Measurements from ENCODE around the gene RASEF. TPM values are rescaled to one million over a fixed set of nuclear protein-coding genes. Genes with fewer than 3 reads are reported as not detected.

The RASEF gene
- total and polyA plus RNA-seq, 2 donors, result 3.0 to 3.9 TPM

- Histone ChIP-seq H3K4me3 (ENCODE audit: low read length in 2 of 2) (no peak overlapping the region), H3K4me1 (ENCODE audit: control insufficient read depth in 2 of 2, insufficient read depth in 2 of 2, low read length in 2 of 2) (peaks cover 4 to 8% of the 10 kb centered on the region in 2 donors), H3K27ac (ENCODE audit: low read depth in 1 of 2, low read length in 1 of 2) (peak overlapping the region in 1 of 2 donors; percentile 26), H3K36me3 (ENCODE audit: control insufficient read depth in 2 of 2, insufficient read depth in 2 of 2, low read length in 1 of 2) (no peaks in the 10 kb centered on the region), H3K27me3 (ENCODE audit: control insufficient read depth in 2 of 2, insufficient read depth in 1 of 2, low read length in 1 of 2) (no peaks in the 10 kb centered on the region), H3K9me3 (ENCODE audit: control insufficient read depth in 2 of 2, insufficient read depth in 1 of 2, low read length in 1 of 2) (no peaks in the 10 kb centered on the region)
- 96% methylated on average over 6 of the region's 6 CpGs for WGBS
- DNase-seq (ENCODE audit: low read depth in 6 of 9, low spot score in 9 of 9), result no peak
Measured at GRCh38 chr9:82997476-82998140, 65.3 kb downstream of the RASEF start.

- Histone ChIP-seq H3K27me3 (ENCODE audit: control insufficient read depth in 2 of 2, insufficient read depth in 1 of 2, low read length in 1 of 2) (no peaks in the 10 kb centered on the region), H3K36me3 (ENCODE audit: control insufficient read depth in 2 of 2, insufficient read depth in 2 of 2, low read length in 1 of 2) (no peaks in the 10 kb centered on the region), H3K4me1 (ENCODE audit: control insufficient read depth in 2 of 2, insufficient read depth in 2 of 2, low read length in 2 of 2) (peaks cover 4 to 8% of the 10 kb centered on the region in 2 donors), H3K9me3 (ENCODE audit: control insufficient read depth in 2 of 2, insufficient read depth in 1 of 2, low read length in 1 of 2) (no peaks in the 10 kb centered on the region), H3K27ac (ENCODE audit: low read depth in 1 of 2, low read length in 1 of 2) (peak overlapping the region in 1 of 2 donors; percentile 28), H3K4me3 (ENCODE audit: low read length in 2 of 2) (no peak overlapping the region)
- peak in 2 of 9 donors; percentile 8 to 58 for DNase-seq (ENCODE audit: low read depth in 6 of 9, low spot score in 9 of 9)
- 86% methylated on average over 4 of the region's 4 CpGs for WGBS
Measured at GRCh38 chr9:82996941-82997340, 66.0 kb downstream of the RASEF start.

GRCh38 chr9:82993856-82994605 lies 68.9 kb downstream of the RASEF start:
- Histone ChIP-seq H3K4me1 (ENCODE audit: control insufficient read depth in 2 of 2, insufficient read depth in 2 of 2, low read length in 2 of 2) (peaks cover 4 to 8% of the 10 kb centered on the region in 2 donors), H3K4me3 (ENCODE audit: low read length in 2 of 2) (no peak overlapping the region), H3K27ac (ENCODE audit: low read depth in 1 of 2, low read length in 1 of 2) (no peak overlapping the region), H3K36me3 (ENCODE audit: control insufficient read depth in 2 of 2, insufficient read depth in 2 of 2, low read length in 1 of 2) (no peaks in the 10 kb centered on the region), H3K27me3 (ENCODE audit: control insufficient read depth in 2 of 2, insufficient read depth in 1 of 2, low read length in 1 of 2) (no peaks in the 10 kb centered on the region), H3K9me3 (ENCODE audit: control insufficient read depth in 2 of 2, insufficient read depth in 1 of 2, low read length in 1 of 2) (no peaks in the 10 kb centered on the region)
- 81% methylated on average over 8 of the region's 8 CpGs for WGBS
- no peak for DNase-seq (ENCODE audit: low read depth in 6 of 9, low spot score in 9 of 9)

GRCh38 chr9:82991671-82992070 lies 71.3 kb downstream of the RASEF start:
- DNase-seq (ENCODE audit: low read depth in 6 of 9, low spot score in 9 of 9), result no peak
- WGBS, result 92% methylated on average over 2 of the region's 2 CpGs
- no peak overlapping the region for H3K4me3 ChIP-seq (ENCODE audit: low read length in 2 of 2)

GRCh38 chr9:82989929-82990328 lies 73.0 kb downstream of the RASEF start:
- Histone ChIP-seq H3K36me3 (ENCODE audit: control insufficient read depth in 2 of 2, insufficient read depth in 2 of 2, low read length in 1 of 2) (no peaks in the 10 kb centered on the region), H3K27me3 (ENCODE audit: control insufficient read depth in 2 of 2, insufficient read depth in 1 of 2, low read length in 1 of 2) (no peaks in the 10 kb centered on the region), H3K4me3 (ENCODE audit: low read length in 2 of 2) (no peak overlapping the region), H3K9me3 (ENCODE audit: control insufficient read depth in 2 of 2, insufficient read depth in 1 of 2, low read length in 1 of 2) (no peaks in the 10 kb centered on the region), H3K27ac (ENCODE audit: low read depth in 1 of 2, low read length in 1 of 2) (no peak overlapping the region), H3K4me1 (ENCODE audit: control insufficient read depth in 2 of 2, insufficient read depth in 2 of 2, low read length in 2 of 2) (no peaks in the 10 kb centered on the region)
- 67% methylated on average over 4 of the region's 4 CpGs for WGBS
- no peak for DNase-seq (ENCODE audit: low read depth in 6 of 9, low spot score in 9 of 9)

More at GRCh38 chr9:82991671-82992070, 71.3 kb downstream of the RASEF start:
- Histone ChIP-seq H3K27ac (ENCODE audit: low read depth in 1 of 2, low read length in 1 of 2) (no peak overlapping the region), H3K4me1 (ENCODE audit: control insufficient read depth in 2 of 2, insufficient read depth in 2 of 2, low read length in 2 of 2) (peaks cover 3% of the 10 kb centered on the region in 2 donors), H3K9me3 (ENCODE audit: control insufficient read depth in 2 of 2, insufficient read depth in 1 of 2, low read length in 1 of 2) (no peaks in the 10 kb centered on the region), H3K36me3 (ENCODE audit: control insufficient read depth in 2 of 2, insufficient read depth in 2 of 2, low read length in 1 of 2) (no peaks in the 10 kb centered on the region), H3K27me3 (ENCODE audit: control insufficient read depth in 2 of 2, insufficient read depth in 1 of 2, low read length in 1 of 2) (no peaks in the 10 kb centered on the region)

- Histone ChIP-seq H3K4me3 (ENCODE audit: low read length in 2 of 2) (no peak overlapping the region), H3K36me3 (ENCODE audit: control insufficient read depth in 2 of 2, insufficient read depth in 2 of 2, low read length in 1 of 2) (no peaks in the 10 kb centered on the region), H3K27ac (ENCODE audit: low read depth in 1 of 2, low read length in 1 of 2) (no peak overlapping the region), H3K27me3 (ENCODE audit: control insufficient read depth in 2 of 2, insufficient read depth in 1 of 2, low read length in 1 of 2) (no peaks in the 10 kb centered on the region), H3K9me3 (ENCODE audit: control insufficient read depth in 2 of 2, insufficient read depth in 1 of 2, low read length in 1 of 2) (no peaks in the 10 kb centered on the region), H3K4me1 (ENCODE audit: control insufficient read depth in 2 of 2, insufficient read depth in 2 of 2, low read length in 2 of 2) (peaks cover under 1 to 2% of the 10 kb centered on the region in 2 donors)
- no peak for DNase-seq (ENCODE audit: low read depth in 6 of 9, low spot score in 9 of 9)
- WGBS, result 95% methylated on average over 9 of the region's 9 CpGs
Measured at GRCh38 chr9:82988488-82988887, 74.5 kb downstream of the RASEF start.

- DNase-seq (ENCODE audit: low read depth in 6 of 9, low spot score in 9 of 9), result no peak
- Histone ChIP-seq H3K36me3 (ENCODE audit: control insufficient read depth in 2 of 2, insufficient read depth in 2 of 2, low read length in 1 of 2) (no peaks in the 10 kb centered on the region), H3K4me3 (ENCODE audit: low read length in 2 of 2) (no peak overlapping the region), H3K4me1 (ENCODE audit: control insufficient read depth in 2 of 2, insufficient read depth in 2 of 2, low read length in 2 of 2) (peaks cover 7 to 10% of the 10 kb centered on the region in 2 donors), H3K27ac (ENCODE audit: low read depth in 1 of 2, low read length in 1 of 2) (no peak overlapping the region), H3K9me3 (ENCODE audit: control insufficient read depth in 2 of 2, insufficient read depth in 1 of 2, low read length in 1 of 2) (no peaks in the 10 kb centered on the region), H3K27me3 (ENCODE audit: control insufficient read depth in 2 of 2, insufficient read depth in 1 of 2, low read length in 1 of 2) (no peaks in the 10 kb centered on the region)
- 96% methylated on average over 5 of the region's 5 CpGs for WGBS
Measured at GRCh38 chr9:82987370-82988189, 75.4 kb downstream of the RASEF start.

- peaks cover 15 to 18% of the 10 kb centered on the region in 2 donors for H3K4me1 ChIP-seq (ENCODE audit: control insufficient read depth in 2 of 2, insufficient read depth in 2 of 2, low read length in 2 of 2)
- no peaks in the 10 kb centered on the region for H3K36me3 ChIP-seq (ENCODE audit: control insufficient read depth in 2 of 2, insufficient read depth in 2 of 2, low read length in 1 of 2)
- 98% methylated on average over 1 of the region's 1 CpG for WGBS
- H3K27ac ChIP-seq (ENCODE audit: low read depth in 1 of 2, low read length in 1 of 2), result no peak overlapping the region
- no peak overlapping the region for H3K4me3 ChIP-seq (ENCODE audit: low read length in 2 of 2)
- H3K27me3 ChIP-seq (ENCODE audit: control insufficient read depth in 2 of 2, insufficient read depth in 1 of 2, low read length in 1 of 2), result no peaks in the 10 kb centered on the region
- no peaks in the 10 kb centered on the region for H3K9me3 ChIP-seq (ENCODE audit: control insufficient read depth in 2 of 2, insufficient read depth in 1 of 2, low read length in 1 of 2)
- no peak for DNase-seq (ENCODE audit: low read depth in 6 of 9, low spot score in 9 of 9)
Measured at GRCh38 chr9:82981552-82981951, 81.4 kb downstream of the RASEF start.

- Histone ChIP-seq H3K36me3 (ENCODE audit: control insufficient read depth in 2 of 2, insufficient read depth in 2 of 2, low read length in 1 of 2) (no peaks in the 10 kb centered on the region), H3K27ac (ENCODE audit: low read depth in 1 of 2, low read length in 1 of 2) (no peak overlapping the region), H3K4me3 (ENCODE audit: low read length in 2 of 2) (no peak overlapping the region), H3K9me3 (ENCODE audit: control insufficient read depth in 2 of 2, insufficient read depth in 1 of 2, low read length in 1 of 2) (no peaks in the 10 kb centered on the region), H3K4me1 (ENCODE audit: control insufficient read depth in 2 of 2, insufficient read depth in 2 of 2, low read length in 2 of 2) (no peaks in the 10 kb centered on the region), H3K27me3 (ENCODE audit: control insufficient read depth in 2 of 2, insufficient read depth in 1 of 2, low read length in 1 of 2) (no peaks in the 10 kb centered on the region)
- 92% methylated on average over 6 of the region's 6 CpGs for WGBS
- DNase-seq (ENCODE audit: low read depth in 6 of 9, low spot score in 9 of 9), result no peak
Measured at GRCh38 chr9:82975176-82975575, 87.8 kb downstream of the RASEF start.
